ENCODE data around the gene RABIF. TPM values are rescaled to one million over a fixed set of nuclear protein-coding genes. Genes with fewer than 3 reads are reported as not detected.

The RABIF gene
- total and polyA plus RNA-seq, 7 experiments from 2014 or later, result 11.6 to 24.9 (median 16.8) TPM

DNA sequence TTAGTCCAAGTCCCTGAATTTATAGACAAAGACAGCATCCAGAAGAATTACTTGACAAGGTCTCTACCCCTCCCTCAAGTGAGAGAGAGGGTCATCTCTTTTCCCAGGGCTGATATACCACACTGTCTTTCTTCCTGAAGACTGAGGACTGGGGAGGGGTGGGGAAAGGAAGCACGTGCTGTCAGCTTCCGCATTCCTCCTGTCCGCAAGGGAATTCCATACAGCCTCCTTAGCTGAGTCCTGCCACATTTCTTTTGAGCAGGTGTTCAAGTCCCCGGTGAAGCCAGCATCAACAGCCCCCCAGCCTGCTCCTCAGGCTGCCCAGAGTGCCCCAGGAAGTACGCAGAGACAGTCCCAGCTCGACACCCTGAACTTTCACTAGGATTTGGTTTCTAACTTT is 44.0 kb downstream of the RABIF start:
- DNase-seq, result no peak
- no peaks in the 10 kb centered on the region for H3K4me1 ChIP-seq (ENCODE audit: control insufficient read depth in 2 of 2, insufficient read depth in 2 of 2, low read length in 2 of 2)
- H3K9me3 ChIP-seq (ENCODE audit: control insufficient read depth in 2 of 3, low read length in 3 of 3), result no peaks in the 10 kb centered on the region
- H3K27me3 Mint-ChIP-seq, result peaks cover 0 to 8% (median 6%) of the 10 kb centered on the region in 5 donors
- ChIA-PET CTCF (no interaction called here), POLR2A (interaction anchor here (0.6 kb wide), 1 partner anchor 34 kb away, joined by 3 read pairs; the partner anchor contains the start of gene PCAT6)
- H3K27ac Mint-ChIP-seq, result no peak overlapping the region
- no peaks in the 10 kb centered on the region for H3K36me3 Mint-ChIP-seq
- no peak for ATAC-seq
- H3K27ac ChIP-seq (ENCODE audit: low read depth, low read length), result no peak overlapping the region
- no peak overlapping the region for H3K4me3 Mint-ChIP-seq
- intact Hi-C loops (cut with micrococcal nuclease), result no loop called here
- no peak overlapping the region for H3K4me3 ChIP-seq (ENCODE audit: low read length)
- H3K9me3 Mint-ChIP-seq, result no peaks in the 10 kb centered on the region
- H3K36me3 ChIP-seq (ENCODE audit: control insufficient read depth in 2 of 3, insufficient read depth in 3 of 3, low read length in 3 of 3), result no peaks in the 10 kb centered on the region
- no peaks in the 10 kb centered on the region for H3K27me3 ChIP-seq (ENCODE audit: control insufficient read depth in 2 of 2, insufficient read depth in 2 of 2, low read length in 2 of 2)
- H3K4me1 Mint-ChIP-seq, result peaks cover 0 to 24% (median 0%) of the 10 kb centered on the region in 7 donors

DNA sequence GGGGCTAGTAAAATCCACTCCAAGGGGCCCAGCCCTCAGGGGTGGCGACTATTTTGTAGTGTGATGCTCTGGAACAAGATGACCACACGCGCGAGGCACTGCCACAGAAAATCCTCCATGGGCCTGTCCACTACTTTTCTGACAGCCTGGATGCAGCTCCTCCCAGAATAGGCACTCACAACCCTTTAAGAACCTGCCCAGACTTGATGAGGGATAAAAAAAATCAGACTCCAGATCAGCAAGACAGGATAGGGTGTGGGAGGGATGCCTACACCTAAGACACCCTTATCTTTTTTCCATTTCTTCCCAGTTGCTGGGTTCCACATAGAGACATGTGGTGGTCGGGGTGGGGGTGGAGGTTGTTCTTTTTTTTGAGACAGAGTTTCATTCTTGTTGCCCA is 44.7 kb downstream of the RABIF start:
- H3K4me1 ChIP-seq (ENCODE audit: control insufficient read depth in 2 of 2, insufficient read depth in 2 of 2, low read length in 2 of 2), result no peaks in the 10 kb centered on the region
- Mint-ChIP-seq H3K27me3 (peaks cover 0 to 8% (median 6%) of the 10 kb centered on the region in 5 donors), H3K4me3 (no peak overlapping the region), H3K4me1 (peaks cover 0 to 21% (median 0%) of the 10 kb centered on the region in 7 donors), H3K27ac (no peak overlapping the region), H3K9me3 (no peaks in the 10 kb centered on the region), H3K36me3 (no peaks in the 10 kb centered on the region)
- H3K9me3 ChIP-seq (ENCODE audit: control insufficient read depth in 2 of 3, low read length in 3 of 3), result no peaks in the 10 kb centered on the region
- no peaks in the 10 kb centered on the region for H3K36me3 ChIP-seq (ENCODE audit: control insufficient read depth in 2 of 3, insufficient read depth in 3 of 3, low read length in 3 of 3)
- no peak for ATAC-seq
- DNase-seq, result no peak
- ChIA-PET POLR2A (no interaction called here), CTCF (no interaction called here)
- no peaks in the 10 kb centered on the region for H3K27me3 ChIP-seq (ENCODE audit: control insufficient read depth in 2 of 2, insufficient read depth in 2 of 2, low read length in 2 of 2)
- intact Hi-C loops (cut with micrococcal nuclease), result no loop called here
- no peak overlapping the region for H3K4me3 ChIP-seq (ENCODE audit: low read length)
- H3K27ac ChIP-seq (ENCODE audit: low read depth, low read length), result no peak overlapping the region

DNA sequence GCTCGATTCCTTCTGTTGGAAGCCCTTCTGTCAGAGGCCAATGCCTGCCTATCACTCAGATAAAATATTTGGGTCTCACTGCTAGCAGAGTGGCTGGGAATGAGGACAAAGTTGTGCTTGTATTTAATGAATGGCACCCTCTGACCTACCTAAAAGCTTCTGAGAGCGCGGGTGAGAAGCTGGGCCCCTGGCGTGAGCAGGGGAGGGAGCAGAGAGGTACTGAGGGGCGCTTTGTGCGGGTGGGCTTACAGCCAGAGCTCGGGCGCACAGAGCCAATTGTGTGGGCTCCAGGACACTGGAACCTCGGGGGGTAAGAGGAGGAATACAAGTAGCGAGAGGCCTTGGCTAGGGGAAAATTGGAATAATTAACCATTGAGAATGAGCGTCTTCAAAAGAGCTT is 45.9 kb downstream of the RABIF start:
- Histone ChIP-seq H3K27ac (ENCODE audit: low read depth, low read length) (no peak overlapping the region), H3K36me3 (ENCODE audit: control insufficient read depth in 2 of 3, insufficient read depth in 3 of 3, low read length in 3 of 3) (no peaks in the 10 kb centered on the region), H3K4me3 (ENCODE audit: low read length) (no peak overlapping the region), H3K4me1 (ENCODE audit: control insufficient read depth in 2 of 2, insufficient read depth in 2 of 2, low read length in 2 of 2) (no peaks in the 10 kb centered on the region), H3K9me3 (ENCODE audit: control insufficient read depth in 2 of 3, low read length in 3 of 3) (no peaks in the 10 kb centered on the region), H3K27me3 (ENCODE audit: control insufficient read depth in 2 of 2, insufficient read depth in 2 of 2, low read length in 2 of 2) (no peaks in the 10 kb centered on the region)
- Mint-ChIP-seq H3K36me3 (no peaks in the 10 kb centered on the region), H3K27ac (no peak overlapping the region), H3K4me1 (peaks cover 0 to 18% (median under 1%) of the 10 kb centered on the region in 7 donors), H3K27me3 (peaks cover 0 to 8% (median 6%) of the 10 kb centered on the region in 5 donors), H3K4me3 (no peak overlapping the region), H3K9me3 (no peaks in the 10 kb centered on the region)
- ChIA-PET CTCF (no interaction called here), POLR2A (no interaction called here)
- intact Hi-C loops (cut with micrococcal nuclease), result no loop called here
- ATAC-seq, result no peak
- DNase-seq, result no peak

DNA sequence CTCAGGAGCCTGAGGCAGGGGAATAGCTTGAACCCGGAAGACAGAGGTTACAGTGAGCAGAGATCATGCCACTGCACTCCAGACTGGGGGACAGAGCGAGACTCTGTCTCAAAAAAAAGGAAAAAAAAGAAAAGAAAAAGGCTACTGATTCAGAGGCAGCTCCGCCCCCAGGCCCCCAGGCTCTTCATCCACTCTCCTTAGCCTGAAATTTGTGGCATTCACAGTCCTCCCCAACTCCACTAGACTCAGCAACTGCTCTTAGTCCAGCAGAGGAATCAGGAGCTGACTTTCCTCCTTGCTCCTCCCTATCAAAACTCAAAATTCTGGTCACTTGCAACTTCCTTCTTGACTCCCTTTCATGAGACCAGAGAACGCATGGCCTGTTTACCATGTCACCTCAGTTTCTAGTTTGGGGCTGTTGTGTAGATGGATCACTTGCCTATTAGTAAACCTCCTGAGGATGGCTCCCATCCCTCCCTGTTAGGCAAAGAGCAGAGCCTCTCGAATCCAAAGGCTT is 51.1 kb downstream of the RABIF start:
- Histone ChIP-seq H3K27me3 (ENCODE audit: control insufficient read depth in 2 of 2, insufficient read depth in 2 of 2, low read length in 2 of 2) (no peaks in the 10 kb centered on the region), H3K9me3 (ENCODE audit: control insufficient read depth in 2 of 3, low read length in 3 of 3) (no peaks in the 10 kb centered on the region), H3K4me3 (ENCODE audit: low read length) (no peak overlapping the region), H3K4me1 (ENCODE audit: control insufficient read depth in 2 of 2, insufficient read depth in 2 of 2, low read length in 2 of 2) (peaks cover 20% of the 10 kb centered on the region in 2 donors), H3K36me3 (ENCODE audit: control insufficient read depth in 2 of 3, insufficient read depth in 3 of 3, low read length in 3 of 3) (no peaks in the 10 kb centered on the region), H3K27ac (ENCODE audit: low read depth, low read length) (no peak overlapping the region)
- no peaks in the 10 kb centered on the region for H3K9me3 Mint-ChIP-seq
- ATAC-seq (no peak), DNase-seq (no peak)
- peaks cover 10 to 52% (median 28%) of the 10 kb centered on the region in 7 donors for H3K4me1 Mint-ChIP-seq
- H3K4me3 Mint-ChIP-seq, result peak overlapping the region in 1 of 10 donors; percentile 37
- H3K27me3 Mint-ChIP-seq, result peaks cover 0 to 6% (median 0%) of the 10 kb centered on the region in 5 donors
- peak overlapping the region in 1 of 9 donors; percentile 54 for H3K27ac Mint-ChIP-seq
- H3K36me3 Mint-ChIP-seq, result no peaks in the 10 kb centered on the region
- intact Hi-C loops (cut with micrococcal nuclease), result loop anchor here in 1 of 2 donors (5.0 kb wide), 1 partner anchor 36 kb away; no protein-coding TSS in a partner anchor
- ChIA-PET CTCF (no interaction called here), POLR2A (no interaction called here)

DNA sequence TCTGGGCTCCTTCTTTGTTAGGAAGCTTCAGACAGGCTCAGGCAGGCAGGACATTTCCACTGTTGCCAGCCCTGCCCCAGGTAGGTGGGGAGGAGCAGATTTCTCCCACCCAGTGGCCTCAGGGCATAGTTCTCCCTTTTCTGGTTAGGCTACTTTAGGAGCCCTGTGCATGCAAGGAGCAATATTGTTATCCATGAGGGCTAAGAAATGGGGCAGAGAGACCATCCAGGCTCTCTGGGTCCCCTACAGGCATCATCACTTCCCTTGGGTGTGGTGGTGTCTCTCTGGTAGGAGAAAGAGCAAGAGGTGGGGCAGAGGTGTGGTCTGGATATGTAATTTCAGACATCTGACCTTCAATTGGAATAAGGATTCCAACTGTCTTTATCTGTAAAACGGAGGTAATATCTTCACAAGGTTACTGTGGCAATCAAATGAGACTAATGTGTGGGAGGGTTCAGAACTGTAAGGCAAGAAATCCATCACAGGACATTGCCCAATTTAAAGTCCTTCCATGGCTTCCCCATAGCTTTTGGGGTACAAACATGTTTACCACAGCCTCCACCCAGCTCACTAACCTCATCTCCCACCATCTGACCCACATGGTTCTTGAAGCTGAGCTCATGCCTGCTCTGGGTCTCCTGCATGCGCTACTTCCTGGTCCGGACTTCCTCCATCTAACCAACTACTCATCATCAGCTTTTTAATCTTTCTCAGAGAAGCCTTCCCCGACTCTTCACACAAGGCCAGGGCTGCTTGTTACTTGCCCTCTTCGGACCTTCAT is 52.1 kb downstream of the RABIF start:
- ChIA-PET POLR2A (no interaction called here), CTCF (no interaction called here)
- Mint-ChIP-seq H3K4me1 (peaks cover 10 to 60% (median 28%) of the 10 kb centered on the region in 7 donors), H3K27ac (peak overlapping the region in 3 of 9 donors; percentile 13 to 87 (median 43)), H3K4me3 (peak overlapping the region in 4 of 10 donors; percentile 6 to 84 (median 42)), H3K9me3 (no peaks in the 10 kb centered on the region), H3K36me3 (peaks cover 0 to 1% (median 0%) of the 10 kb centered on the region in 5 donors), H3K27me3 (peaks cover 0 to 6% (median 0%) of the 10 kb centered on the region in 5 donors)
- no peaks in the 10 kb centered on the region for H3K27me3 ChIP-seq (ENCODE audit: control insufficient read depth in 2 of 2, insufficient read depth in 2 of 2, low read length in 2 of 2)
- ATAC-seq (peak; percentile 64), DNase-seq (no peak)
- peaks cover 20% of the 10 kb centered on the region in 2 donors for H3K4me1 ChIP-seq (ENCODE audit: control insufficient read depth in 2 of 2, insufficient read depth in 2 of 2, low read length in 2 of 2)
- no peaks in the 10 kb centered on the region for H3K36me3 ChIP-seq (ENCODE audit: control insufficient read depth in 2 of 3, insufficient read depth in 3 of 3, low read length in 3 of 3)
- H3K9me3 ChIP-seq (ENCODE audit: control insufficient read depth in 2 of 3, low read length in 3 of 3), result no peaks in the 10 kb centered on the region
- H3K4me3 ChIP-seq (ENCODE audit: low read length), result no peak overlapping the region
- H3K27ac ChIP-seq (ENCODE audit: low read depth, low read length), result no peak overlapping the region
- intact Hi-C loops (cut with micrococcal nuclease), result loop anchor here in 1 of 2 donors (5.0 kb wide), 1 partner anchor 35 kb away; no protein-coding TSS in a partner anchor

DNA sequence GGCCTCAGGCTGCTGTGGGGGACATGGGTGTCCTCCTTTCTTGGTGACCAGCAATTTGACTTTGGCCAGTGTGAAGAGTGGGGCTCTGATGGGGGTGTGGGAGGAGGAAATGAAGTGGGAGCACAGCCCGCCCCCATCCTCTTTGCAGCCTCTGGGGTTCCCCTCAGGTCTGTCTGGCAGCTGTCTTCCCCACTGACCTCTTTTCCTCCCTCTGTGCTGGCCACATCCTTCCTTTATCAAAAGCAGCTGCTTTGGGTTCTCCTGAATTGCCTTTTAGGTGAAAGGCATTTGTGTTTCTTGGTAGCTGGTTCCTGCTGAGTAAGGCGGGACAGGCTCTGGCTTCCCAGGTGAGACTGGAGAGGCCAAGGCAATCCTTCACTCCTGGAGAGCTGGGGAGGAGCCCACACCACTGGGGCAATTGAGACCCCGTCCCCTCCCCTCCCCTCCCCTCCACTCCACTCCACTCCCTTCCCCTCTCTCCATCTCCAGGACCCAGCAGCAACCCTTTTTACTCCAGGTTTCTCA is 53.3 kb downstream of the RABIF start:
- H3K9me3 Mint-ChIP-seq, result no peaks in the 10 kb centered on the region
- peaks cover 20% of the 10 kb centered on the region in 2 donors for H3K4me1 ChIP-seq (ENCODE audit: control insufficient read depth in 2 of 2, insufficient read depth in 2 of 2, low read length in 2 of 2)
- H3K9me3 ChIP-seq (ENCODE audit: control insufficient read depth in 2 of 3, low read length in 3 of 3), result no peaks in the 10 kb centered on the region
- peak overlapping the region in 3 of 10 donors; percentile 9 to 84 (median 48) for H3K4me3 Mint-ChIP-seq
- ATAC-seq (peak; percentile 77), DNase-seq (peak in 2 of 9 donors; percentile 12 to 45)
- H3K4me1 Mint-ChIP-seq, result peaks cover 10 to 60% (median 28%) of the 10 kb centered on the region in 7 donors
- intact Hi-C loops (cut with micrococcal nuclease), result loop anchor here in 1 of 2 donors (2.0 to 5.0 kb wide), 2 partner anchors 25 to 33 kb away; partner anchors contain the start of gene PCAT6
- ChIA-PET POLR2A (no interaction called here), CTCF (no interaction called here)
- no peak overlapping the region for H3K4me3 ChIP-seq (ENCODE audit: low read length)
- peak overlapping the region in 2 of 9 donors; percentile 43 to 87 for H3K27ac Mint-ChIP-seq
- H3K27me3 ChIP-seq (ENCODE audit: control insufficient read depth in 2 of 2, insufficient read depth in 2 of 2, low read length in 2 of 2), result no peaks in the 10 kb centered on the region
- H3K36me3 ChIP-seq (ENCODE audit: control insufficient read depth in 2 of 3, insufficient read depth in 3 of 3, low read length in 3 of 3), result no peaks in the 10 kb centered on the region
- H3K36me3 Mint-ChIP-seq, result peaks cover 0 to 3% (median 0%) of the 10 kb centered on the region in 5 donors
- peaks cover 0 to 4% (median 0%) of the 10 kb centered on the region in 5 donors for H3K27me3 Mint-ChIP-seq
- H3K27ac ChIP-seq (ENCODE audit: low read depth, low read length), result no peak overlapping the region
